NCI-H774 (cell line): ENCODE results near the gene EIF2S1.
"Not testable (repeated sequence)": the region's sequence is repeated elsewhere in the genome, so short reads cannot be mapped to it uniquely, and the experiment has no call there.

Experiments used
- DNase-seq: peaks from one replicate; lab custom pipeline; 2025; lab: John Stamatoyannopoulos, UW

EIF2S1 gene

DNA sequence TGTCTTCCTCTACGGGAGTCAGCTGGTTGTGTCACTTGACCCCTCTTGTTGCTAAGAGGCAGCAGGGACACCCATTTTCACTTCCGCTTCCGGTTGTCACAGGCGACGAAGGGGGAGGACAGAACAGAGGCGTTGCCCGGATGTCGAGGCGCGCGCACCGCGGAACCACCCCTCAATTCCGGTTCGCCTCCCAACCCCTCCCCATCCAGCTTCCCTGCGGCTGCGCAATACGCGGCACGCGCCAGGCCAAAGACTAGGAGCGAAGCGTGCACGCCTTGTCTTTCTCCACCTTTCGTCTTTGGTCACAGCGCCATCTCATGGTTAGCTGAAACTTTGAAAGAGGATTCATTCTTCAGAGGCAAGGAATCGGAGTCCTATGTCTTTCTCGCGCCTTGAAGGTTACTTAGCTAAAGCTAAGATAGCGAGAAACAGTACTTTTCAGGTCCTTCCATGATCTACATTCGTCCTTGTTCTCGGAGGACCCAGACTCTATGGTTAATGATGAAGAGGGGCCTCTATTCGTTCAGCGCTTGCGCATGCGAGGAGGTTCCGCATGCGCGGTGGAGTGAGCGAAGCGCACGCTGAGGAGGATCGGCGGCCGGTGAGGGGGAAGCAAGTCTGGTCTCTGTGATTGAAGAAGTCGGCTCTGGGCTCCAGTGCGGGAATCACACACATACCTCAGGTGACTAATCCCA lies at the start of gene EIF2S1, which contains the start of gene ATP6V1D:
Gene EIF2S1 (plus strand): TSS at position 554 of the 695 bp plus-strand sequence. CDS start 4,440 bp downstream, outside the sequence.
Gene ATP6V1D (minus strand): TSS at position 30 of the 695 bp plus-strand sequence. CDS start 106 bp downstream, outside the sequence.
- peak; percentile 96 for DNase-seq

- no peak for DNase-seq
These were observed 48.3 kb upstream of the EIF2S1 start for GRCh38 chr14:67311868-67312267.

GRCh38 chr14:67313153-67313552 lies 47.0 kb upstream of the EIF2S1 start:
- no peak for DNase-seq

- DNase-seq = no peak
These were observed 42.3 kb upstream of the EIF2S1 start for GRCh38 chr14:67317822-67318221.

DNA sequence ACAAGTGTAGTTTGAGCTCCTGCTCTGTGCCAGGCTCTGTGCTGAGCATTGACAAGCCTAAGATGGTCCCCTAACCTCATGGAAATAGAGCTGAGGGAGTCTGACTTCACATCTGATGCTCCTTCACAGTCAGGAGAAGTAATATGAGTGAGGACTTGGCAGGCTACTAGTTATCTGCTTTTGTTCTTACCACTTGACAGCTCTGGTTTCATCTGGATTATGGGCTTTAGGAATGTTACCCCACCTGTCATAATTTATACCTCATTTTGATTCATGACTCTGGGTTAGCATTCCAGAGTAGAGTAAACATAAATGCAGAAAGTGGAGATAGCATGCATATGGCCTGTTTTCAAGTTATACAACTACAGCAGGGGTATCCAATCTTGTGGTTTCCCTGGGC lies 41.0 kb upstream of the EIF2S1 start:
- DNase-seq = no peak

DNA sequence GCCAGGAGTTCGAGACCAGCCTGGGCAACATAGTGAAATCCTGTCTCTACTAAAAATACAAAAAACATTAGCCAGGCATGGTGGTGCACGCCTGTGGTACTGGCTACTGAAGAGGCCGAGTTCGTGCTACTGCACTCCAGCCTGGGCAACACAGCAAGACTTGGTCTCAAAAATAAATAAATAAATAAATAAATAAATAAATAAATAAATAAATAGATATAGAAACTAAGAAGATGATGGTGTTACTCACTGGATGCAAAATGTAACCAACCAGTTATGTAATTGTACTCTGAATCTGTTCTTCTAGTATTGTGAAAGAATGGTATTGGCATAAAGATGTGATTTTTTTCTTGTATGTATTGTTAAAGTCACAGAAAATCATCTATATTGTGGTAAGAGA lies 30.5 kb upstream of the EIF2S1 start:
- DNase-seq = not testable (repeated sequence)

DNA sequence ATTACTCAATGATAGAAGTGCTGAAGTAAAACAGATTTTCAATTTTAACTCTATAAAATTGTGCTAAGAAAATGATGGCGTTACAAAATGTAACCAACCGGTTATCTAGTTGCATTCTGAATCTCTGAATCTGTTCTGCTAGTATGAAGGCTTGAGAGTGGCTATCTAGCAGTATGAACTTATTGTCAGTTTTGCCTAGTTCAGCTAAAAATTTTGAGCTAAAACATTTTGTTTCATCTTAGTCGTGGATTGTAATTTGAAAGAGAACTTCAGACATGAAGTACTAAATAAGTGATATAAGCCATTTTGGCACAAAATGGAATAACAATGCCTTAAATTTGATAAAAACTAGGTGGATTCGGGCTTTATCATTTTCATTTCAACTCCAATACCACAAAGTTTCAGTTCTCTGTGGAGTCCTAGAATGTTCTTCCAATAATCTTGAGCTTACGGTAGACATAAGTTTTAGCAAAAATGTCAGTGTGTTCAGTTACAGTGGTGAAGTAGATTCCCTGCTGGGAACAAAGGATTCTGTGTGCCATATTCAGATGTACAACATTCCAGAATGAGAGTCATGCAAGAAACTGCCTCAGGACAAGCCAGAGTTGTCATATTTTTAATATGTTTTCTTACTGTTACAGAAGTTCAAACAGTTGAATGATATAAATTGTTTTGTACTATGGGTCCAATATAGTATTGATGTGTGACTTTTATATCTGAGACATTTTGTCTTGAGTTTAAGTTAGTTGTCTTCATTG lies 28.6 kb upstream of the EIF2S1 start:
- DNase-seq = no peak

DNA sequence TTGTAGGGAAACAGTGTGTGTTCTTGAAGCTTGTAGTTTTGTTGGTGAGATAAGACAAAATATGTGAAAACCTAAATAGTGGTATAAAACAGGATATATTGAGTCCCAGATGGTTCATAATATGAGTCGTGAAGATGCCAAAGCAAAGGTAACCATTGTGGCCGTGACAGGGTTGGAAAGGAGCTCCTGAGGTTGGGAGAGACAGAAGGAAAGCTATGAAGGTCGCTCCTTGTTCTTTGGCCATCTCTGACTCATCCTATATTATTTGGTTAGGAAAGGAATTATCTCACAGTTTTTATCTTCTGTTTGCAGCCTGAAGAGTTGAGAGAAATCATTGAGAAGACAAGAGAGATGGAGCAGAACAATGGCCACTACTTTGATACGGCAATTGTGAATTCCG lies 27.7 kb upstream of the EIF2S1 start:
- DNase-seq = no peak

- DNase-seq = no peak
These were observed 24.3 kb upstream of the EIF2S1 start for GRCh38 chr14:67335781-67336180.

DNA sequence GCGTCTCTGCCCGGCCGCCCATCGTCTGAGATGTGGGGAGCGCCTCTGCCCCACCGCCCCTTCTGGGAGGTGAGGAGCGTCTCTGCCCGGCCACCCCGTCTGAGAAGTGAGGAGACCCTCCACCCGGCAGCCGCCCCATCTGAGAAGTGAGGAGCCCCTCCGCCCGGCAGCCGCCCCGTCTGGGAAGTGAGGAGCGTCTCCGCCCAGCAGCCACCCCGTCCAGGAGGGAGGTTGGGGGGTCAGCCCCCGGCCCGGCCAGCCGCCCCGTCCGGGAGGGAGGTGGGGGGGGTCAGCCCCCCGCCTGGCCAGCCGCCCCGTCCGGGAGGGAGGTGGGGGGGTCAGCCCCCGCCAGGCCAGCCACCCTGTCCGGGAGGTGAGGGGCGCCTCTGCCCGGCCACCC lies 18.9 kb upstream of the EIF2S1 start:
- not testable (repeated sequence) for DNase-seq

- DNase-seq = no peak
These were observed 16.4 kb upstream of the EIF2S1 start for GRCh38 chr14:67343601-67344230.

- DNase-seq = no peak
These were observed 14.5 kb upstream of the EIF2S1 start for GRCh38 chr14:67345583-67345982.

- DNase-seq = no peak
These were observed 8.1 kb upstream of the EIF2S1 start for GRCh38 chr14:67352055-67352454.

DNA sequence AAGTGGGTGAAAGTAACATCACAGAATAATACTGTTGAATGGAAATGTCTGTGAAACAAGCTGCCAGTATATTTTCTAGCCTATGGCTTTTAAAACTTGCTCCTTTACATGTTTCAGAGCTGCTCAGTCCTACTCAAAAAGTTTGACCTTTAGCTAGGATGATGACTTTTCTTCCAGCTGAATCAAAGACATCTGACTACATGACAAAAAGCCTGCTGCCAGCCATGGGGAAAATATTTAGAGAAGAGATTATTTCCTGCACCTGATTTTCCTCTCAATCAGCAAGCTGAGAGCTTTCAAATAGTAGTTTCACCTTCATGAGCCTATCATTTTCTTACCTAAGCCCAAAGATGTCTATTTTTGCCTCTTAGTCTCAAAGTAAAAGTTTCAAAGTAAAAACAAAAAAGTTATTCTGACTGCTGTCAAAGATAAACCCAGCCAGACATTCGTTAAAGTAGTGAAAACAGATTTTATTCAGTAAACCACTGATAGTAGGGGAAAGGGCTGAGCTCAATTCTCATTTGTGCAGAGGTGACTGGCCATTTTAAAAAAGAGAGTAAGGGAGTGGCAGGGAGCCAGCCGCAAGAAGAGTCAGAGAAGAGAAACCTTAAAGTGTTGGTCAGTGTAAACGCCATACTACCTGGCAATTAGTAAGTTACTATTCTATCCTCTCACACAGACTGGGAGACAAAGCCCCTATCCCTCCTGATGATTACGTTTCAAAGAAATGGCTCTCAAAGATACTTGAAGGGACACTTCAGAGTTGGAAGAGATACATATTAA lies 2.8 kb upstream of the EIF2S1 start:
- no peak for DNase-seq

DNA sequence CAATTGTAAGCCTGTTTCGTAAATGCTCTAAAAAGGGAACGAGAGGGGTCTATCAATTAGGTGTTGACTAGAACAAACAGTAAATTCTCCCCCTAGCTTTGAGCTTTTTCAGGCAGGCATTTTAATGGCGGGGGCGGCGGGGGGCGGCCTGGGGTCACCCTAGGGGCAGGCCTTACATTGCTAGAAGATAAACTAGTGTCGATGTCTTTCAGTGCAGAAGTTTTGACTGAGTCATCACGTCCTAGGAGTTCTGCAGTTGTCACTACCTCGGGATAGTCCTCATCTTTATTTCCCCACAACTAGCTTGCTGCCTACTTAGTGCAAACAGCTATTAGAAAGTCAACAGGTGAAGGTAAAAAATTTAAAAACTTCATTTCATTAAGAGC lies 2.2 kb upstream of the EIF2S1 start:
- no peak for DNase-seq

- no peak for DNase-seq
These were observed 979 bp upstream of the EIF2S1 start for GRCh38 chr14:67358924-67359774.

DNA sequence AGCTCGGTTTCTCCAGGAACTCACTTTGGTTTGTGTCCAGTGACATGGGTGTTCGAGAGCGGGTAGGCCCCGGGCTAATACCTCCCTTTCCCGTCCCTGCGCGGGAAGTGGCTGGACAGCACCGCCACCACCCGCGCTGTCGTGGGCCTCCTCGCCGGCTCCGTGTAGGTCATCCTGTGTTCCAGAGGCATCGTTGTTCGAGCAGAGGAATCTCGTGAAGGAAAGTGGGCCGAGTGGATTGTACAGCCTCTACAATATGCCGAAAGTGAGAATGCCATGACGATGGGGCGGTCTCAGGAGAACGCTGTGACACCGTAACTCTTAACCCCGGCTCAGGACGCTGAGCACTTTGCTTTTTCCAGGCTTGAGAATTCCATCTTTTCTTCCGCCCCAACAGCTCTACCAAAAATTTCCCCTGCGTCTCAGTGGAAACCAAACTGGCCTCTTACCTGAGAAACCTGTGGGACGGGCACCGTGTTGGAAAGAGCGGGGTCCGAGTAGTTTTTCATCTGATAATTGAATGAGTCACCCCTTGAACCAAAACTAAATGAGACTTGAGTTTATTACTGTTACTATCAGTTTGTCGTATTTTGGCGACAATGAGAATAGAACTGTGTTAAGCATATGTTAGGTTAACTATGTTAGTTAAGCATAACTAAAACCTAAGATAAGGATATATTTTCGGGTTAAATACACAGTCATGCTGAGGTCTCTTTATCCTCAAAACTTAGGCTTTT lies 510 bp downstream of the EIF2S1 start:
- DNase-seq = no peak

GRCh38 chr14:67365476-67365875 lies 5.3 kb downstream of the EIF2S1 start:
- DNase-seq = no peak

- no peak for DNase-seq
These were observed 10.7 kb downstream of the EIF2S1 start for GRCh38 chr14:67370830-67371229.
